Gastroesophageal sphincter (tissue), 3 donors: Measurements from ENCODE around the gene PTPRN2.

Experiments
- CTCF ChIP-seq, 4 experiments: fragments of 200-600 bp in 2 of 4; fragments of 450-650 bp in 2 of 4; sonication (generic) in 1 of 4; IDR thresholded peaks; one replicate each; pipeline ENCODE4 v1.5.1; 2017 to 2019; ENCODE audit warnings: antibody characterized with exemption in 4 of 4, mild to moderate bottlenecking in 2 of 4, moderate library complexity in 2 of 4
- POLR2A ChIP-seq, 2 donors: fragments of 450-650 bp; IDR thresholded peaks; one replicate each; pipeline ENCODE4 v1.6.1; 2017; ENCODE audit warnings: antibody characterized with exemption in 2 of 2, mild to moderate bottlenecking in 2 of 2, moderate library complexity in 1 of 2
- POLR2AphosphoS5 ChIP-seq: sonication (generic); formaldehyde crosslinking; IDR thresholded peaks from one replicate; pipeline ENCODE4 v1.6.1; 2017; ENCODE audit warnings: antibody characterized with exemption

GRCh38 chr7:157607218-157607617, 980.4 kb downstream of the PTPRN2 start:
- TF ChIP-seq CTCF (IDR thresholded peaks at IDR 0.05) (no peak), POLR2A (IDR thresholded peaks at IDR 0.05) (no peak), POLR2AphosphoS5 (no peak)
